Hepatocyte (in vitro differentiated cells): ENCODE results near the gene ZNF620.
"Not testable (repeated sequence)": the region's sequence is repeated elsewhere in the genome, so short reads cannot be mapped to it uniquely, and the experiment has no call there.

Source experiments
- EZH2 ChIP-seq: fragments of 200-600 bp; sonication (generic); IDR thresholded peaks from 2 replicates; pipeline ENCODE4 v1.6.1; 2016; ENCODE audit warnings: antibody characterized with exemption, mild to moderate bottlenecking, borderline replicate concordance
- TF ChIP-seq, protein P1 (sequence below): fragments of 200-600 bp; sonication (generic); IDR thresholded peaks from 2 replicates; pipeline ENCODE4 v1.5.1; 2016; ENCODE audit warnings: antibody characterized with exemption, mild to moderate bottlenecking; ENCODE audit not compliant: poor library complexity

DNA sequence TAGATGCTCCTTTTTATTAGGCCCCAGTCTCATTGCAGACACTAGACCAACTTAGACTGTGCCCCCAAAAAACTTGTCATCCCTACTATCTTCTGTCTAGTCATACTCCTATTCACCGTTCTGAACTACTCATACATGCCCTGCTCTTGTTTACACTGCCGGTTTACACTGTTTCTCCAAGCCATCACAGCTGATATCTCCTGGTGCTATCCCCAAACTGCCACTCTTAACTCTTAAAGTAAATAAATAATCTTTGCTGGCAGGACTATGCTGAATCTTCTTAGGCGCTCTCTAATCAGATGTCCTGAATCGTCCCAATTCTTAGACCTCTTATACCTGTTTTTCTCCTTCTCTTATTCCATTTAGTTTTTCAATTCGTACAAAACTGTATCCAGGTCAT is 59.8 kb downstream of the ZNF620 start:
- TF ChIP-seq, protein P1, sequence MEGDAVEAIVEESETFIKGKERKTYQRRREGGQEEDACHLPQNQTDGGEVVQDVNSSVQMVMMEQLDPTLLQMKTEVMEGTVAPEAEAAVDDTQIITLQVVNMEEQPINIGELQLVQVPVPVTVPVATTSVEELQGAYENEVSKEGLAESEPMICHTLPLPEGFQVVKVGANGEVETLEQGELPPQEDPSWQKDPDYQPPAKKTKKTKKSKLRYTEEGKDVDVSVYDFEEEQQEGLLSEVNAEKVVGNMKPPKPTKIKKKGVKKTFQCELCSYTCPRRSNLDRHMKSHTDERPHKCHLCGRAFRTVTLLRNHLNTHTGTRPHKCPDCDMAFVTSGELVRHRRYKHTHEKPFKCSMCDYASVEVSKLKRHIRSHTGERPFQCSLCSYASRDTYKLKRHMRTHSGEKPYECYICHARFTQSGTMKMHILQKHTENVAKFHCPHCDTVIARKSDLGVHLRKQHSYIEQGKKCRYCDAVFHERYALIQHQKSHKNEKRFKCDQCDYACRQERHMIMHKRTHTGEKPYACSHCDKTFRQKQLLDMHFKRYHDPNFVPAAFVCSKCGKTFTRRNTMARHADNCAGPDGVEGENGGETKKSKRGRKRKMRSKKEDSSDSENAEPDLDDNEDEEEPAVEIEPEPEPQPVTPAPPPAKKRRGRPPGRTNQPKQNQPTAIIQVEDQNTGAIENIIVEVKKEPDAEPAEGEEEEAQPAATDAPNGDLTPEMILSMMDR: not testable (repeated sequence)
- not testable (repeated sequence) for TF ChIP-seq EZH2
